HL-60/S4 treated with phorbol 12-myristate 13-acetate at 8.2 ng/mL for 4 days and 3 days (cell line): ENCODE results near the gene PFDN2.

ENCODE experiments used
- in situ Hi-C: fragments of 300-500 bp; cut with MboI; formaldehyde crosslinking; loops from 2 replicates; pipeline ENCODE4 v1.15.0; 2022; ENCODE audit warnings: low sequenced_read_pairs

Gene PFDN2

GRCh38 chr1:161117759-161118581 is at the start of gene PFDN2, which contains the start of gene NIT1:
Gene PFDN2 (minus strand): TSS chr1:161118037. CDS start chr1:161118026, 11 bp downstream.
Gene NIT1 (plus strand): TSS chr1:161118105. CDS start chr1:161118177, 72 bp downstream.
- in situ Hi-C loops = no loop called here

GRCh38 chr1:161166669-161167548 is 49.1 kb upstream of the PFDN2 start:
- in situ Hi-C loops = no loop called here

- in situ Hi-C loops = no loop called here
These were observed 48.2 kb upstream of the PFDN2 start, which contains the start of gene PPOX for GRCh38 chr1:161165742-161166668. Gene PPOX (plus strand): TSS chr1:161166426. CDS start chr1:161166848, 422 bp downstream.

- in situ Hi-C loops = no loop called here
These were observed 47.2 kb upstream of the PFDN2 start for GRCh38 chr1:161164901-161165610.

- in situ Hi-C loops = no loop called here
These were observed 46.0 kb upstream of the PFDN2 start for GRCh38 chr1:161163793-161164192.

GRCh38 chr1:161162806-161163205 is 45.0 kb upstream of the PFDN2 start:
- in situ Hi-C loops = no loop called here

GRCh38 chr1:161162052-161162451 is 44.2 kb upstream of the PFDN2 start:
- in situ Hi-C loops = no loop called here

GRCh38 chr1:161161652-161162051 is 43.8 kb upstream of the PFDN2 start:
- in situ Hi-C loops = no loop called here

- in situ Hi-C loops = no loop called here
These were observed 42.9 kb upstream of the PFDN2 start for GRCh38 chr1:161160671-161161145.

GRCh38 chr1:161159913-161160243 is 42.0 kb upstream of the PFDN2 start:
- in situ Hi-C loops = no loop called here

GRCh38 chr1:161159087-161159912 is 41.5 kb upstream of the PFDN2 start, which contains the start of gene USP21:
Gene USP21 (plus strand): TSS chr1:161159500. CDS start chr1:161160641, 1,141 bp downstream.
- in situ Hi-C loops = no loop called here

- in situ Hi-C loops = no loop called here
These were observed 40.6 kb upstream of the PFDN2 start for GRCh38 chr1:161158316-161159010.

GRCh38 chr1:161157867-161158266 is 40.0 kb upstream of the PFDN2 start:
- in situ Hi-C loops = no loop called here

- in situ Hi-C loops = no loop called here
These were observed 36.0 kb upstream of the PFDN2 start, which contains the start of gene UFC1 for GRCh38 chr1:161153682-161154337. Gene UFC1 (plus strand): TSS chr1:161153978. CDS start chr1:161153998, 20 bp downstream.

GRCh38 chr1:161153176-161153575 is 35.3 kb upstream of the PFDN2 start:
- in situ Hi-C loops = no loop called here

- in situ Hi-C loops = no loop called here
These were observed 28.0 kb upstream of the PFDN2 start for GRCh38 chr1:161145832-161146231.

GRCh38 chr1:161140755-161141400 is 23.0 kb upstream of the PFDN2 start:
- in situ Hi-C loops = no loop called here
